Stimulated activated effector memory CD8-positive, alpha-beta T cell treated with anti-CD3 and anti-CD28 coated beads, Interleukin-12 subunit alpha, Interleukin-12 subunit beta, amount 100 ng/mL, for 72 hours (primary cell): ENCODE data around the gene AMER2.
A peak's percentile ranks its signal among the peaks of the same experiment; 100 is the strongest.
"Not testable (repeated sequence)": the region's sequence is repeated elsewhere in the genome, so short reads cannot be mapped to it uniquely, and the experiment has no call there.

ENCODE experiments used
- ATAC-seq: fragments of 150-1000 bp; cut with Tn5 transposase; 2 replicates; pipeline ENCODE4 v1.10.0; 2021
- DNase-seq, 2 donors: peaks; one replicate each; pipeline ENCODE4 v3.0.0; 2021 to 2022; ENCODE audit warnings: low spot score in 2 of 2
- H3K27ac Mint-ChIP-seq: one replicate; pipeline ENCODE4 v1.8.0; 2022; ENCODE audit warnings: mild to moderate bottlenecking, mixed read lengths
- H3K36me3 Mint-ChIP-seq: one replicate; pipeline ENCODE4 v1.8.0; 2022; ENCODE audit warnings: mild to moderate bottlenecking, mixed read lengths
- H3K4me1 Mint-ChIP-seq: one replicate; pipeline ENCODE4 v1.8.0; 2022; ENCODE audit warnings: mixed read lengths
- H3K4me3 Mint-ChIP-seq: one replicate; pipeline ENCODE4 v1.8.0; 2022; ENCODE audit warnings: mild to moderate bottlenecking, mixed read lengths
- H3K9me3 Mint-ChIP-seq: one replicate; pipeline ENCODE4 v1.8.0; 2022; ENCODE audit warnings: mixed read lengths

AMER2 gene

GRCh38 chr13:25174304-25174703 is 2.2 kb upstream of the AMER2 start:
- no peaks in the 10 kb centered on the region for H3K9me3 Mint-ChIP-seq
- H3K4me3 Mint-ChIP-seq = no peak overlapping the region
- ATAC-seq = no peak
- H3K36me3 Mint-ChIP-seq = no peaks in the 10 kb centered on the region
- H3K4me1 Mint-ChIP-seq = peaks cover 14% of the 10 kb centered on the region
- H3K27ac Mint-ChIP-seq = no peak overlapping the region
- DNase-seq = no peak

GRCh38 chr13:25172303-25172630 is 179 bp upstream of the AMER2 start:
- Mint-ChIP-seq H3K4me1 (peaks cover 14% of the 10 kb centered on the region), H3K27ac (no peak overlapping the region), H3K36me3 (no peaks in the 10 kb centered on the region), H3K4me3 (peak overlapping the region; percentile 46), H3K9me3 (no peaks in the 10 kb centered on the region)
- ATAC-seq = no peak
- DNase-seq = no peak

- Mint-ChIP-seq H3K4me1 (peaks cover 14% of the 10 kb centered on the region), H3K4me3 (peak overlapping the region; percentile 46), H3K9me3 (no peaks in the 10 kb centered on the region), H3K27ac (no peak overlapping the region), H3K36me3 (no peaks in the 10 kb centered on the region)
- ATAC-seq (no peak), DNase-seq (no peak)
These were observed 945 bp downstream of the AMER2 start for GRCh38 chr13:25171170-25171516.

GRCh38 chr13:25170554-25171111 is 1.5 kb downstream of the AMER2 start:
- no peak for DNase-seq
- no peaks in the 10 kb centered on the region for H3K36me3 Mint-ChIP-seq

GRCh38 chr13:25169951-25170553 is 2.0 kb downstream of the AMER2 start:
- DNase-seq (no peak), ATAC-seq (peak; percentile 45)
- no peak overlapping the region for H3K4me3 Mint-ChIP-seq
- no peak overlapping the region for H3K27ac Mint-ChIP-seq
- peaks cover 14% of the 10 kb centered on the region for H3K4me1 Mint-ChIP-seq
- no peaks in the 10 kb centered on the region for H3K36me3 Mint-ChIP-seq
- no peaks in the 10 kb centered on the region for H3K9me3 Mint-ChIP-seq

More at GRCh38 chr13:25170554-25171111, 1.5 kb downstream of the AMER2 start:
- Mint-ChIP-seq H3K4me1 (peaks cover 14% of the 10 kb centered on the region), H3K9me3 (no peaks in the 10 kb centered on the region), H3K4me3 (peak overlapping the region; percentile 46), H3K27ac (no peak overlapping the region)
- peak; percentile 45 for ATAC-seq

GRCh38 chr13:25169356-25169755 is 2.7 kb downstream of the AMER2 start:
- no peak overlapping the region for H3K4me3 Mint-ChIP-seq
- no peaks in the 10 kb centered on the region for H3K36me3 Mint-ChIP-seq
- no peak for ATAC-seq

GRCh38 chr13:25168790-25169189 is 3.3 kb downstream of the AMER2 start:
- Mint-ChIP-seq H3K36me3 (no peaks in the 10 kb centered on the region), H3K4me3 (no peak overlapping the region), H3K9me3 (no peaks in the 10 kb centered on the region), H3K27ac (no peak overlapping the region), H3K4me1 (peaks cover 14% of the 10 kb centered on the region)
- DNase-seq (no peak), ATAC-seq (no peak)

More at GRCh38 chr13:25169356-25169755, 2.7 kb downstream of the AMER2 start:
- Mint-ChIP-seq H3K4me1 (peaks cover 14% of the 10 kb centered on the region), H3K9me3 (no peaks in the 10 kb centered on the region), H3K27ac (no peak overlapping the region)
- DNase-seq = no peak

- no peak for ATAC-seq
These were observed 4.5 kb downstream of the AMER2 start for GRCh38 chr13:25167382-25168174.

GRCh38 chr13:25166306-25166705 is 5.8 kb downstream of the AMER2 start:
- DNase-seq (no peak), ATAC-seq (no peak)
- no peak overlapping the region for H3K4me3 Mint-ChIP-seq
- no peak overlapping the region for H3K27ac Mint-ChIP-seq
- no peaks in the 10 kb centered on the region for H3K9me3 Mint-ChIP-seq
- H3K4me1 Mint-ChIP-seq = peaks cover 3% of the 10 kb centered on the region
- no peaks in the 10 kb centered on the region for H3K36me3 Mint-ChIP-seq

More at GRCh38 chr13:25167382-25168174, 4.5 kb downstream of the AMER2 start:
- H3K36me3 Mint-ChIP-seq = no peaks in the 10 kb centered on the region
- H3K4me3 Mint-ChIP-seq = no peak overlapping the region
- no peak for DNase-seq
- no peak overlapping the region for H3K27ac Mint-ChIP-seq
- no peaks in the 10 kb centered on the region for H3K9me3 Mint-ChIP-seq
- H3K4me1 Mint-ChIP-seq = peaks cover 14% of the 10 kb centered on the region

- Mint-ChIP-seq H3K27ac (no peak overlapping the region), H3K9me3 (no peaks in the 10 kb centered on the region), H3K36me3 (no peaks in the 10 kb centered on the region), H3K4me3 (no peak overlapping the region), H3K4me1 (no peaks in the 10 kb centered on the region)
- DNase-seq = no peak
- ATAC-seq = no peak
These were observed 6.4 kb downstream of the AMER2 start for GRCh38 chr13:25165663-25166062.

GRCh38 chr13:25165163-25165562 is 6.9 kb downstream of the AMER2 start:
- H3K9me3 Mint-ChIP-seq, H3K27ac Mint-ChIP-seq, H3K4me3 Mint-ChIP-seq, DNase-seq, H3K36me3 Mint-ChIP-seq, H3K4me1 Mint-ChIP-seq, ATAC-seq: not testable (repeated sequence)

- ATAC-seq = no peak
- Mint-ChIP-seq H3K9me3 (no peaks in the 10 kb centered on the region), H3K27ac (no peak overlapping the region), H3K36me3 (no peaks in the 10 kb centered on the region), H3K4me3 (no peak overlapping the region), H3K4me1 (no peaks in the 10 kb centered on the region)
- DNase-seq = no peak
These were observed 14.4 kb downstream of the AMER2 start for GRCh38 chr13:25157681-25158080.

GRCh38 chr13:25153736-25154135 is 18.4 kb downstream of the AMER2 start:
- no peaks in the 10 kb centered on the region for H3K36me3 Mint-ChIP-seq

GRCh38 chr13:25151626-25152195 is 20.4 kb downstream of the AMER2 start:
- Mint-ChIP-seq H3K4me3 (no peak overlapping the region), H3K4me1 (no peaks in the 10 kb centered on the region), H3K27ac (no peak overlapping the region), H3K36me3 (no peaks in the 10 kb centered on the region), H3K9me3 (no peaks in the 10 kb centered on the region)
- no peak for ATAC-seq
- no peak for DNase-seq

More at GRCh38 chr13:25153736-25154135, 18.4 kb downstream of the AMER2 start:
- Mint-ChIP-seq H3K9me3 (no peaks in the 10 kb centered on the region), H3K4me3 (no peak overlapping the region), H3K27ac (no peak overlapping the region), H3K4me1 (no peaks in the 10 kb centered on the region)
- ATAC-seq (no peak), DNase-seq (no peak)

GRCh38 chr13:25149711-25150110 is 22.4 kb downstream of the AMER2 start:
- no peak overlapping the region for H3K4me3 Mint-ChIP-seq
- no peaks in the 10 kb centered on the region for H3K36me3 Mint-ChIP-seq
- ATAC-seq (no peak), DNase-seq (no peak)
- H3K27ac Mint-ChIP-seq = no peak overlapping the region
- H3K4me1 Mint-ChIP-seq = no peaks in the 10 kb centered on the region
- no peaks in the 10 kb centered on the region for H3K9me3 Mint-ChIP-seq

- Mint-ChIP-seq H3K27ac (no peak overlapping the region), H3K36me3 (no peaks in the 10 kb centered on the region), H3K4me3 (no peak overlapping the region), H3K9me3 (no peaks in the 10 kb centered on the region), H3K4me1 (no peaks in the 10 kb centered on the region)
- ATAC-seq = no peak
- DNase-seq = no peak
These were observed 23.7 kb downstream of the AMER2 start for GRCh38 chr13:25148402-25148771.
